ENCODE results near the gene TMEM39B.
A peak's percentile ranks its signal among the peaks of the same experiment; 100 is the strongest.
"Not testable (repeated sequence)": the region's sequence is repeated elsewhere in the genome, so short reads cannot be mapped to it uniquely, and the experiment has no call there.

TMEM39B gene

GRCh38 chr1:32106663-32107275 lies 34.0 kb downstream of the TMEM39B start:
- H3K4me3 Mint-ChIP-seq, result peak overlapping the region; percentile 98
- no peaks in the 10 kb centered on the region for H3K9me3 Mint-ChIP-seq
- H3K27ac Mint-ChIP-seq (ENCODE audit: low read depth), result peak overlapping the region; percentile 99
- ATAC-seq (replicated peaks; ENCODE audit: extremely low read depth, poor library complexity, severe bottlenecking) (no peak), DNase-seq (ENCODE audit: low spot score in 2 of 2) (no peak)
- peaks cover 26% of the 10 kb centered on the region for H3K36me3 Mint-ChIP-seq (ENCODE audit: insufficient read depth)
- H3K4me1 Mint-ChIP-seq, result peaks cover 45% of the 10 kb centered on the region
- H3K27me3 Mint-ChIP-seq, result no peaks in the 10 kb centered on the region

- DNase-seq (ENCODE audit: low spot score in 2 of 2) (peak; percentile 85 to 86), ATAC-seq (replicated peaks; ENCODE audit: extremely low read depth, poor library complexity, severe bottlenecking) (peak; percentile 83)
- H3K27me3 Mint-ChIP-seq, result no peaks in the 10 kb centered on the region
- peaks cover 54% of the 10 kb centered on the region for H3K4me1 Mint-ChIP-seq
- H3K4me3 Mint-ChIP-seq, result peak within 1 kb of the TSS; percentile 98
- peaks cover 23% of the 10 kb centered on the region for H3K36me3 Mint-ChIP-seq (ENCODE audit: insufficient read depth)
- H3K9me3 Mint-ChIP-seq, result no peaks in the 10 kb centered on the region
- H3K27ac Mint-ChIP-seq (ENCODE audit: low read depth), result peak within 1 kb of the TSS; percentile 99
Observed at GRCh38 chr1:32107742-32108661, 35.3 kb downstream of the TMEM39B start, which contains the start of gene KPNA6. Gene KPNA6 (plus strand): TSS chr1:32108056. CDS start chr1:32108131, 75 bp downstream.

DNA sequence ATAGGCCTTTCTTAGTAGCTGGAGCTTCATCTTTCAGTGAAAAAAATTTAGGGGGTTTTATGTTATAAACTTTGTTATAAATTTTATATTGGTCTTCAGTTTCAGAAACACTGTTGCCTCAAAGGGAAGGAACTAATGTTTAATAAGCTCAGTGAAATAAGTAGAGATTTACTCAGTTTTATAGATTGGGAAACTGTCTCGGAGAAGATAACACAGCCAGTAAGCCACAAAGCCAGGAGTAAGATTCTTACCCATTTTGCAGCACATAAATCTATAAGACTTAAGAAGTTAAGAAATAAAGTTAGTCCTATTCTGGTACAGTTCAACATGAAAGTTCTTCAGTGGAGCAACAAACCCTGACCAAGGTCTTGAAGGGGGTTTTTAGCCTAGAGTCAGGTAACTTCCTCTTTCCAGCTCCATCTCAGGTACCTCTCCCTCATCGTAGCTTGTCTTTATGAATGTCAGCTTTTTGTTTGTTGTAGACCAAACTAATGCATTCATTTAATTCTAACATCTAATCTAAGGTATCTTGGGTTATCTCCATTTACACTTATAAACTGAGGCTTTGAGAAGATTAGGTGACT lies 38.4 kb downstream of the TMEM39B start:
- H3K27me3 Mint-ChIP-seq, result no peaks in the 10 kb centered on the region
- peak overlapping the region; percentile 98 for H3K4me3 Mint-ChIP-seq
- no peak overlapping the region for H3K27ac Mint-ChIP-seq (ENCODE audit: low read depth)
- peaks cover 62% of the 10 kb centered on the region for H3K4me1 Mint-ChIP-seq
- H3K9me3 Mint-ChIP-seq, result no peaks in the 10 kb centered on the region
- H3K36me3 Mint-ChIP-seq (ENCODE audit: insufficient read depth), result peaks cover 24% of the 10 kb centered on the region
- ATAC-seq (replicated peaks; ENCODE audit: extremely low read depth, poor library complexity, severe bottlenecking) (no peak), DNase-seq (ENCODE audit: low spot score in 2 of 2) (no peak)

GRCh38 chr1:32111789-32112188 lies 39.0 kb downstream of the TMEM39B start:
- H3K9me3 Mint-ChIP-seq, result no peaks in the 10 kb centered on the region
- H3K27ac Mint-ChIP-seq (ENCODE audit: low read depth), result no peak overlapping the region
- DNase-seq (ENCODE audit: low spot score in 2 of 2) (no peak), ATAC-seq (replicated peaks; ENCODE audit: extremely low read depth, poor library complexity, severe bottlenecking) (no peak)
- peaks cover 64% of the 10 kb centered on the region for H3K4me1 Mint-ChIP-seq
- H3K27me3 Mint-ChIP-seq, result no peaks in the 10 kb centered on the region
- peaks cover 24% of the 10 kb centered on the region for H3K36me3 Mint-ChIP-seq (ENCODE audit: insufficient read depth)
- H3K4me3 Mint-ChIP-seq, result peak overlapping the region; percentile 98

- peaks cover 19% of the 10 kb centered on the region for H3K36me3 Mint-ChIP-seq (ENCODE audit: insufficient read depth)
- ATAC-seq (replicated peaks; ENCODE audit: extremely low read depth, poor library complexity, severe bottlenecking) (no peak), DNase-seq (ENCODE audit: low spot score in 2 of 2) (no peak)
Observed at GRCh38 chr1:32112806-32113375, 40.2 kb downstream of the TMEM39B start.

DNA sequence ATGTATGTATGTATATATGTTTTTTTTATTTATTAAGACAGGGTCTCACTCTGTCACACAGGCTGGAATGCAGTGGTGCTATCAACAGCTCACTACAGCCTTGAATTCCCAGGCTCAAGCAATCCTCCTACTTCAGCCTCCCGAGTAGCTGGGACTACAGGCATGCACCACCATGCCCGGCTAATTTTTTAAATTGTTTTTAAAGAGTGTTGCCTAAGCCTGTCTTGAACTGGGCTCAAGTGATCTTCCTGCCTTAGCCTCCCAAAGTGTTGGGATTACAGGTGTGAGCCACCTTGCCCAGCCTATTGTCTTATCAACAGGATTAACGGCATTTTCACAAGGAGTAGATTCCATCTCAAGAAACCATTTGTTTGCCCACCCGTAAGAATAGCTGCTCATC lies 40.7 kb downstream of the TMEM39B start:
- Mint-ChIP-seq H3K4me1 (peaks cover 61% of the 10 kb centered on the region), H3K36me3 (ENCODE audit: insufficient read depth) (peaks cover 17% of the 10 kb centered on the region)
- not testable (repeated sequence) for ATAC-seq (replicated peaks; ENCODE audit: extremely low read depth, poor library complexity, severe bottlenecking); H3K4me3 Mint-ChIP-seq; DNase-seq (ENCODE audit: low spot score in 2 of 2); H3K9me3 Mint-ChIP-seq; H3K27me3 Mint-ChIP-seq; H3K27ac Mint-ChIP-seq (ENCODE audit: low read depth)

More at GRCh38 chr1:32112806-32113375, 40.2 kb downstream of the TMEM39B start:
- Mint-ChIP-seq H3K4me1 (peaks cover 60% of the 10 kb centered on the region), H3K27me3 (no peaks in the 10 kb centered on the region), H3K27ac (ENCODE audit: low read depth) (no peak overlapping the region), H3K9me3 (no peaks in the 10 kb centered on the region), H3K4me3 (peak overlapping the region; percentile 20)

GRCh38 chr1:32114420-32114819 lies 41.7 kb downstream of the TMEM39B start:
- DNase-seq (ENCODE audit: low spot score in 2 of 2) (no peak), ATAC-seq (replicated peaks; ENCODE audit: extremely low read depth, poor library complexity, severe bottlenecking) (no peak)
- Mint-ChIP-seq H3K4me1 (peaks cover 53% of the 10 kb centered on the region), H3K27ac (ENCODE audit: low read depth) (no peak overlapping the region), H3K27me3 (no peaks in the 10 kb centered on the region), H3K4me3 (no peak overlapping the region), H3K9me3 (no peaks in the 10 kb centered on the region), H3K36me3 (ENCODE audit: insufficient read depth) (peaks cover 9% of the 10 kb centered on the region)

DNA sequence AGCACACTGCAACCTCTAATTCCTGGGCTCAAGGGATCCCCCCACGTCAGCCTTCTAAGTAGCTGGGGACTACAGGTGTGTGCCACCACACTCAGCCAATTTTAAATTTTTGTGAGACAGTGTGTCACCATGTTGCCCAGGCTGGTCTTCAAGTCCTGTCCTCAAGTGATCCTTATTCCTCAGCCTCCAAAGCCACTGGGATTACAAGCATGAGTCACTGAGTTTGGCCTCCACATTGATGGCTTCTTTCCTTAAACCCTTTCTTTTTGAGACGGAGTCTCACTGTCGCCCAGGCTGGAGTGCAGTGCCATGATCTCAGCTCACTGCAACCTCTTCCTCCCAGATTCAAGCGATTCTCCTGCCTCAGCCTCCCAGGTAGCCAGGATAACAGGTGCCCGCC lies 42.8 kb downstream of the TMEM39B start:
- Mint-ChIP-seq H3K27ac (ENCODE audit: low read depth) (no peak overlapping the region), H3K36me3 (ENCODE audit: insufficient read depth) (peaks cover 7% of the 10 kb centered on the region), H3K4me1 (peaks cover 45% of the 10 kb centered on the region), H3K4me3 (no peak overlapping the region), H3K27me3 (no peaks in the 10 kb centered on the region), H3K9me3 (no peaks in the 10 kb centered on the region)
- ATAC-seq (replicated peaks; ENCODE audit: extremely low read depth, poor library complexity, severe bottlenecking), result no peak
- no peak for DNase-seq (ENCODE audit: low spot score in 2 of 2)

DNA sequence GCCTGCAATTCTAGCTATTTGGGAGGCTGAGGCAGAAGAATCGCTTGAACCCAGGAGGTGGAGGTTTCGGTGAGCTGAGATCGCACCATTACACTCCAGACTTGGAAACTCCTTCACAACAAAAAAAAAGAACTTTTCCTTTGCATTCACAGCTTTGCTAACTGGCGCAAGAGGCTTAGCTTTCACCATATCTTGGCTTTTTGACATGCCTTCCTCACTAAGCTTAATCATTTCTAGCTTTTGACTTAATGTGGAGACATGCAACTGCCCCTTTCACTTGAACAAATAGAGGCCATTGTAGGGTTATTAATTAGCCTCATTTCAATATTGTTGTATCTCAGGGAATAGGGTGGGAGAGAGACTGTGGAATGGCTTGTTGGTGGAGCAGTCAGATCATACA lies 43.8 kb downstream of the TMEM39B start:
- Mint-ChIP-seq H3K4me1 (peaks cover 43% of the 10 kb centered on the region), H3K27ac (ENCODE audit: low read depth) (no peak overlapping the region), H3K9me3 (no peaks in the 10 kb centered on the region), H3K4me3 (no peak overlapping the region), H3K27me3 (no peaks in the 10 kb centered on the region), H3K36me3 (ENCODE audit: insufficient read depth) (peaks cover 7% of the 10 kb centered on the region)
- ATAC-seq (replicated peaks; ENCODE audit: extremely low read depth, poor library complexity, severe bottlenecking), result no peak
- DNase-seq (ENCODE audit: low spot score in 2 of 2), result no peak

- Mint-ChIP-seq H3K9me3 (no peaks in the 10 kb centered on the region), H3K36me3 (ENCODE audit: insufficient read depth) (peaks cover 9% of the 10 kb centered on the region), H3K4me1 (peaks cover 43% of the 10 kb centered on the region), H3K27ac (ENCODE audit: low read depth) (no peak overlapping the region), H3K27me3 (no peaks in the 10 kb centered on the region), H3K4me3 (peak overlapping the region; percentile 21)
- ATAC-seq (replicated peaks; ENCODE audit: extremely low read depth, poor library complexity, severe bottlenecking), result no peak
- DNase-seq (ENCODE audit: low spot score in 2 of 2), result no peak
Observed at GRCh38 chr1:32122151-32122550, 49.4 kb downstream of the TMEM39B start.

- not testable (repeated sequence) for ATAC-seq (replicated peaks; ENCODE audit: extremely low read depth, poor library complexity, severe bottlenecking); DNase-seq (ENCODE audit: low spot score in 2 of 2)
Observed at GRCh38 chr1:32123361-32123760, 50.6 kb downstream of the TMEM39B start.

GRCh38 chr1:32125313-32125712 lies 52.6 kb downstream of the TMEM39B start:
- Mint-ChIP-seq H3K4me3 (no peak overlapping the region), H3K4me1 (peaks cover 62% of the 10 kb centered on the region), H3K36me3 (ENCODE audit: insufficient read depth) (peaks cover 11% of the 10 kb centered on the region), H3K9me3 (no peaks in the 10 kb centered on the region), H3K27ac (ENCODE audit: low read depth) (no peak overlapping the region), H3K27me3 (no peaks in the 10 kb centered on the region)
- no peak for DNase-seq (ENCODE audit: low spot score in 2 of 2)
- no peak for ATAC-seq (replicated peaks; ENCODE audit: extremely low read depth, poor library complexity, severe bottlenecking)

More at GRCh38 chr1:32123361-32123760, 50.6 kb downstream of the TMEM39B start:
- H3K36me3 Mint-ChIP-seq (ENCODE audit: insufficient read depth); H3K9me3 Mint-ChIP-seq; H3K27me3 Mint-ChIP-seq; H3K4me3 Mint-ChIP-seq: not testable (repeated sequence)
- H3K27ac Mint-ChIP-seq (ENCODE audit: low read depth), result peak overlapping the region; percentile 55
- peaks cover 47% of the 10 kb centered on the region for H3K4me1 Mint-ChIP-seq

Data from central memory CD8-positive, alpha-beta T cell (primary cell).